NCI-H1417 (cell line): ENCODE measurements around the gene PRKCB.

Experiments used
- DNase-seq, 3 experiments: peaks; one replicate each; lab custom pipeline; 2025; lab: John Stamatoyannopoulos, UW

Gene PRKCB

GRCh38 chr16:23836404-23837311 is 875 bp downstream of the PRKCB start:
- DNase-seq, result no peak

GRCh38 chr16:23837553-23838308 is 1.9 kb downstream of the PRKCB start:
- DNase-seq, result no peak

GRCh38 chr16:23838485-23839142 is 2.8 kb downstream of the PRKCB start:
- no peak for DNase-seq

GRCh38 chr16:23840310-23840709 is 4.5 kb downstream of the PRKCB start:
- no peak for DNase-seq

- DNase-seq, result no peak
These were observed 6.4 kb downstream of the PRKCB start for GRCh38 chr16:23842137-23842600.

DNA sequence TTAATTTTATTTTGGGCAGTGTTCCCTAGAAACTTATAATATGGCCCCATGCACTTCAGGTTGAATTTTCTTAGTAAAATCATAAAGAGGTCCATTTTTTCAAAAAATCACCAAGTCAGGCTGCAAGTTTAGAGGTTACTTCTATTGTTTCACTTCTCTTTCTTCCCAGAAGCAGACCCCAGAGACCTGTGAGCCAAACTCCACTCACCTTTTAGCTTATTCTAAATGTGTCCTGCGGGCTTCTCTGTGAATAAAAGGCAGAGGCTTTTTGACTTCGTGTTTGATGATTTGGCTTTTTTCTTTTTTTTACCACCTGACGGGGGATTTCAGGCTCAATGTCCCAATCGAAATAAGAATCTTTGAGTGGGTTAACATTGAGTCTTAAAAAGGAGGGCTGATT is 7.4 kb downstream of the PRKCB start:
- no peak for DNase-seq

GRCh38 chr16:23847251-23847650 is 11.5 kb downstream of the PRKCB start:
- no peak for DNase-seq

DNA sequence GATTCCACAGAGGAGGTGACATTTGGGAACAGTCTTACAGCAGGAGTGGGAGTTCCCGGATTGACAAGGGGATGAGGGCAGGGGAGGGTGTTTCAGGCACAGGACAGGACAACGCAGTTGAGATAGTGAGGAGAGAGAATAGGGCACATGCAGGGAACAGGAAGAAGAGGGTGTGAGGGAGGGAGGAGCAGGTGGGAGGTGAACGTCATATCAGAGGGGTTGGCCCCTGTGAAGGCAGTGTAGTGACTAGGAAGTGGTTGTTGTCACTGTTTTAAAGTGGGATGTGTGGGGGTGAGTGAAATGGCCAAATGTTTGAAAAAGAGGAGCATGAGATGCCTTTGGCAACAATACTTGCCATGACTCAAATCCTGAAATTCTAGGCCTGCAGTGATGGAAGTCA is 12.2 kb downstream of the PRKCB start:
- DNase-seq, result no peak

GRCh38 chr16:23848958-23849357 is 13.2 kb downstream of the PRKCB start:
- DNase-seq, result no peak

DNA sequence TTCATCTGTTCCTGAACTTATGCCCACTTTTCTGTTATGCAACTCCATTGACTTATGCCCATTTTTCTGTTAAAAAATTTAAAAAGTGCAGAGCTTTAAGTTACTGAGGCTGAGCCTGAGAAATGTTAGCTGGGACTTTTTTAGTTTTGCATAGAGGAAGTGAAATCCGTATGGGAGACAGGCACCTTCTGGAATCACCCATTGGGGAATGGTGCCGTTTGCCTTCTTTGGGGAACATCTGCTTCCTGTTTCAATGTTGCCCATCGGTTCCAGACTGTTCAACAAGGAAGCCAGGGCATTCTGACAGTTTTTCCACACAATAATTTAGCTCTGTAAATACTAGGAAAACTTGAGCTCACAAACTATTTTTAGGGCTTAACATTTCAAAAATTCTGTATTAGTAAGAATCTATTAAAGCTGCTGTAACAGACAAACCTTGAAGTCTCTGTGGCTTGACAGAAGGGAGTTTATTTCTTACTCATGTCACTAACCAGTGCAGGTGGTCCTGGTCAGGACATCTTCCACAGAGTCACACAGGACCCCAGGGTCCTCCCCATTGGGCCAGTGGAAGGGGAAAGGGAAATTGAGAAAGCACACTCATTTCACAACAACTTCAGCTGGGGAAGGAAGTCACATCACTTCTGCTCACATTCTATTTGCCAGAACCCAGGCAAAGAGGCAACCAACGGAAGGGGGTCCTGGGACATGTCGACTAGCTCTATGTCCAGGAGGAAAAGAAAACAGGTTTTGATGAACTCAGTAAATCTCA is 17.2 kb downstream of the PRKCB start:
- DNase-seq, result no peak

- DNase-seq, result no peak
These were observed 19.2 kb downstream of the PRKCB start for GRCh38 chr16:23855010-23855409.

DNA sequence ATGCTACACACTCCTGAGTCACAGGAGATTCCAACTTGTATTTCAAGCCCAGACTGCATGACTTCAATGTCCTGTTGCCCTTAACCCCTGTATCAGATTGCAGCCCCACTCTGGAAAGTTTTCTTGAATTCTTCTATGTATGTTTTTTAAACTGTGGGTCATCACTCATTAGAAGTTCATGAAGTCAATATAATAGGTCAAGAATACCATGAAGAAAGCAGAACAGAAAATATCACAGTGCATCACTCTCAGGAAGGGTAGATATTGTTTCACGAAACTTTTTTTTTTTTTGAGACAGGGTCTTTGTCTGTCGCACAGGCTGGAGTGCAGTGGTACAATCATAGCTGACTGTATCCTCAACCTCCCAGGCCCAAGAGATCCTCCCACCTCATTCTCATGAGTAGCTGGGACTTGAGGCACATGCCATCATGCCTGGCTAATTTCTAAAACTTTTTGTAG is 20.5 kb downstream of the PRKCB start:
- DNase-seq, result no peak

- DNase-seq, result no peak
These were observed 21.6 kb downstream of the PRKCB start for GRCh38 chr16:23857256-23857880.

DNA sequence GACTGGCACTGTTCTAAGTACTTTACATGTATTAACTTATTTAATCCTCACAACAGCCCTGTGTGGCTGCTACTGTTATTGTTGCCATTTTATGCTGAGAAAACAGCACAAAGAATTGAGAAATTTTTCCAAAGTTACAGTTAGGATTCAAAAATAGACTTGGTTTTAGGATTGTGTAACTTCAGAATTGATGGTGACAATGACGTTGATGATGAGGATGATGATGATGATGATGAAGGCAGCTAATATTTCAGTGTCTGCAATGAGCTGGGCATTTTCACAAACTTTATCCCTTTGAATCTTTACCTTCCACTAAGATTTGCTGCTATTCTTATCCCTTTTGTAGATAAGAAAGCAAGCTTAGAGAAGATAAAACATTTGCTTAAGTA is 22.1 kb downstream of the PRKCB start:
- DNase-seq, result no peak

DNA sequence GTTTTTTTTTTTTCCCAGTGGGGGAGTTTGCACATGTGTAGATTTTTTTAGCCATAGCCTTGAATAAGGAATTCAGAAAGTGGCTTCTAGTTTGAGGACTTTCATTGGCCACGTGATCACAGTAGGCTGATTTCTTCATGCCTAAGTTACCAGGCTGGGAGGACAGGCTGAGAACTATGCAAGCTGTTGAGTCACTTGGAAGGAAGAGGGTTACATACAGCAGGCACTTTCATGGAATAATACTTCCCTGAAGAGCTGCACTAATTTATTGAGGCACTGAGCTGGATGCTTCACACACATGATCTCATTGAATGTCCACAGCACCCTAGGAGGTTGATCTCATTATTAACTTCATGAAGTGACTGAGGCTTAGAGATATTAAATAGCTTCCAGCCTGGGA is 22.8 kb downstream of the PRKCB start:
- DNase-seq, result no peak

- no peak for DNase-seq
These were observed 24.0 kb downstream of the PRKCB start for GRCh38 chr16:23859713-23860269.

DNA sequence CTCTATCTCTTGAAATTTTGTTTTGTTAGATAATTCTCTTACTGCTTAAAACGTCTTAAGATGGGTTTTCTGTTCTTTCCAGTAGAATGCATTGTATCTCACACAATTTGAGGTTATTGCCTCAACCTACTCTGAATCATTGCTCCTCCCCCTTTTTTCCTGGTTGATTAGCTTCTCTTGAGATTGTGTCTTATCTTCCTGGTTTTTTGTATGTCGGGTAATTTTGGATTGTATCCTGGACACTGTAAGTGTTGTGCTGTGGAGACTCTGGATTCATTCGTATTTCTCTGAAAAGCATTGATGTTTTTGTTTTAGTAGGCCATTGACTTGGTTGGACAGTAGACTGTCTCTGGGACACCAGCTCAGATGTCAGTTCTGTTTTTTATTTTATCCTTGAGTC is 26.1 kb downstream of the PRKCB start:
- no peak for DNase-seq

DNA sequence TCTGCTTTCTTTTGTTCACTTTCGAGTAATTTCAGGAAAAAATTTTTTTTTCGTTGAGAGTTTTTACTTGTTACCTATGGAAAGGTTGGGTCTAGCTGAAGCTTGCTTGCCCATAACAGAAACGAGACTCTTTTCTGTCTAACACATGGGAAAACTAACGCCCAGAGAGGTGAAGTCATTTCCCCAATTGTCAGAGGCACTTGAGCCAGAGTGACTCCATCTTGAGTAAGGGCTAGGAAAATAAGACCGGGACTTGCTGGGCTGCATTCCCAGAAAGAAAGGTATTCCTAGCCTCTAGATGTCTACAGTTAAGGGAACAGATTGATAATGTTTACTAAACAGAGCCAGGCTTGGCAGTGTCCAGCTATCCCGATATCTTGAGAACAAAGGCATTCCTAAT is 26.8 kb downstream of the PRKCB start:
- DNase-seq, result no peak

GRCh38 chr16:23863511-23864422 is 28.0 kb downstream of the PRKCB start:
- DNase-seq, result no peak

GRCh38 chr16:23865853-23866252 is 30.1 kb downstream of the PRKCB start:
- DNase-seq, result peak in 2 of 3 experiments; percentile 5 to 43
